ENCODE results near the gene C3orf20. TPM values are rescaled to one million over a fixed set of nuclear protein-coding genes. Genes with fewer than 3 reads are reported as not detected.
A peak's percentile ranks its signal among the peaks of the same experiment; 100 is the strongest.

Gene C3orf20
- total RNA-seq, 2 experiments from 2014 or later: 0.12 to 0.17 TPM

DNA sequence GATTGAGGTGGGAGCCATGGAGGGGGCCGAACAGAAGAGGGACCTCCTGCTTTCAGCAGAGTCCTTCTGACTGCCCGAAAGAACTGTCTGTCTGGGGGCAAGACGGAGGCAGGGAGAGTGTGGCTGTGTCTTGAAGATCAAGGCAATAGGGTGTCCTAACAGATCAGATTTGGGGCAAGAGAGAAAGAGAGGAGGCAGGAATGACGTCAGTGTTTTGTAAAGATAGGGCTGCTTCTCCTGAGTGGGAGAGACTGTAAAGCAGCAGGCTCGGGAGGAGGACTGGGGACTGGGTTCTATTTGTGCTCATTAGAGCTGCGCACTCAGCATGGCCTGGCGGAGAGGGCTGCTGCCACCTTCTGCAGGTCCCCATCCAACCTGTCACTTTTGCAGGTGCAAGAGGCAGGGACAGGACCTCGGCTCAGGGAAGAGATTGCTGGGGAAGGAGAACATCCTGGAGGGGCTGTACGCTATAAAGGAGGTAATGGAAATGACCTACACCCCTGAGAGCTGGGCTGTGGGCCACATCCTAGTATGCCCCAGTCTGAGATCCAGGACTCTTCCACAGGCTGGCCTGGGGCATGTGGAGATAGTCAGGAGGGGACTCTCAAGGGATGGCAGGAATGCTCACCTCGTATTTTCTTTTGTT is 114.8 kb downstream of the C3orf20 start:
- CTCF ChIA-PET: interaction anchor here (0.6 to 1.2 kb wide), 5 partner anchors 34 to 134 kb away, joined by 3 to 4 read pairs (median 3); no protein-coding TSS in a partner anchor
- H3K27me3 Mint-ChIP-seq (ENCODE audit: low read depth): peaks cover 9% of the 10 kb centered on the region
- DNase-seq: no peak

DNA sequence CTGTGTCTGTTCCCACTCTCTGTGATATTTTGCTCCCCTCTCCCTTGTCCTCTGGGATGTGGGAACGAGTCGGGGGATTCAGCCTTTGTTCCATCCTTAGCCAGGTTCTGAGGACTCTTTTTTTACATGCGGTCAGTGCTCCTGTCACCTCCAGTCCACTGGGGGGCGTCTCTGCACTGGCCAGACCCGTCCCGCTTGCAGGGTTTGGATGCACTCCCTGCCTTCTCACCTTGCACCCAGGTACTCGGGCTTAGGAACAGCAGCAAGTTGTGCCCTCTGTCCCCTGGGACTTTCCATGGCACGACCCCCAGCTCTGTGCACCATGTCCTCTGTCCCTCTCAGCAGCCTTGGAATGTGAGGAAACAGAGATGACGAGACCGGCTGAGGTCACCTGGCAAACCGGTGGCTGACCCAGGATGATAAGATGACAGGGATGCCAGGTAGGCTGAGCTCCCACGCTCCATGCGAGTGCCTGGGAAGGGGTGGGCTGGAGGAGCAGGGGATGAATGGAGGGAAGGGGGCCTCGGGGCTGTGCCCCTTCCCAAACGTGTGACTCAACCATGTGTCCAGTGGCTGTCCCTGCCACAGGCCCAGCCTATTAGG is 116.5 kb downstream of the C3orf20 start:
- CTCF ChIA-PET: interaction anchor here (0.7 to 2.4 kb wide), 7 partner anchors 14 to 136 kb away, joined by 3 to 10 read pairs (median 5); no protein-coding TSS in a partner anchor
- Mint-ChIP-seq H3K4me1 (ENCODE audit: low read depth) (no peaks in the 10 kb centered on the region), H3K4me3 (no peak overlapping the region), H3K36me3 (ENCODE audit: low read depth) (no peaks in the 10 kb centered on the region), H3K27ac (no peak overlapping the region), H3K27me3 (ENCODE audit: low read depth) (peaks cover 9% of the 10 kb centered on the region), H3K9me3 (no peaks in the 10 kb centered on the region)
- intact Hi-C loops (cut with micrococcal nuclease): loop anchor here (1.0 kb wide), 2 partner anchors 125 to 130 kb away; no protein-coding TSS in a partner anchor
- DNase-seq: peak; percentile 79

More for the DNA sequence above, 114.8 kb downstream of the C3orf20 start:
- intact Hi-C loops (cut with micrococcal nuclease): no loop called here
- H3K9me3 Mint-ChIP-seq: no peaks in the 10 kb centered on the region
- H3K27ac Mint-ChIP-seq: no peak overlapping the region
- H3K4me3 Mint-ChIP-seq: no peak overlapping the region
- no peaks in the 10 kb centered on the region for H3K4me1 Mint-ChIP-seq (ENCODE audit: low read depth)
- no peaks in the 10 kb centered on the region for H3K36me3 Mint-ChIP-seq (ENCODE audit: low read depth)

- CTCF ChIA-PET: interaction anchor here (1.1 to 2.4 kb wide), 2 partner anchors 128 to 316 kb away, joined by 3 to 10 read pairs; no protein-coding TSS in a partner anchor
- intact Hi-C loops (cut with micrococcal nuclease): no loop called here
- DNase-seq: no peak
- H3K4me3 Mint-ChIP-seq: no peak overlapping the region
- peaks cover 9% of the 10 kb centered on the region for H3K27me3 Mint-ChIP-seq (ENCODE audit: low read depth)
- no peaks in the 10 kb centered on the region for H3K36me3 Mint-ChIP-seq (ENCODE audit: low read depth)
- H3K4me1 Mint-ChIP-seq (ENCODE audit: low read depth): no peaks in the 10 kb centered on the region
- H3K27ac Mint-ChIP-seq: no peak overlapping the region
- H3K9me3 Mint-ChIP-seq: no peaks in the 10 kb centered on the region
Observed at GRCh38 chr3:14792691-14793121, 117.8 kb downstream of the C3orf20 start.

DNA sequence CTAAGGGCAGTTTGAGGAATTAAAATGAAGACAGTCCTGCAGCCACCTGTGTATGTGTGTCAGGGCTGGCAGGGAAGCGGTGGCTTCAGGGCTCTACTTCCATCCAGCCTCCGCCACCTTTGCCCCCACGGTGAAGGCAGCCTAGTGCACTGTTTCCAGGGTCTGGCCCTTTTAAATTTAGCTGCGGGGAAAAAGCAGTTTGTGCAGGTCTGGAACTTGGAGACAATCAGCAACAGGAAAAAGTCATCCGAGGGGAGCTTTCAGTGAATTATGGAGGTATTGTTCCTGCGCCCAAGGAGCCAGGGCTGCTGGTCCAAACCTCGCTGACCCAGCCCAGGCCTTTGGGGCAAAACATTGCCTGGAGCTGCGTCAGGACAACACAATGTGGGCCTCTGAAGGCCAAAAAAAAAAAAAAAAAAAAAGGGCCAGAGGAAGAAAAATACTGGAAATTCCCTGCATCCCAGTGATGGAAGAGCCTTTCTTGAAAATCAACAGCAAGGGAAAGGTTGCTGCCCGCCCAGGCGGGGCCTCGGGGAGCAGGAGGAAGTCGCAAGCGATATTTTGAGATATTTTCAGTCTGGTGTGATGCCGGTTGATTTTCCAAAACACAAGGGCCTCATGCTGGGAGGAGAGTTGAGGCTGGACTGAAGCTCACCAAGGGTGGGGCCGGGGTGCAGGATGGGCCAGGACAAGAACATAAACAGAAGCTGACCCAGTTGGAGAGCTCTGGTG is 118.4 kb downstream of the C3orf20 start:
- H3K27ac Mint-ChIP-seq: no peak overlapping the region
- intact Hi-C loops (cut with micrococcal nuclease): no loop called here
- CTCF ChIA-PET: interaction anchor here (1.1 to 2.4 kb wide), 2 partner anchors 128 to 315 kb away, joined by 3 to 10 read pairs; no protein-coding TSS in a partner anchor
- H3K4me3 Mint-ChIP-seq: no peak overlapping the region
- H3K4me1 Mint-ChIP-seq (ENCODE audit: low read depth): no peaks in the 10 kb centered on the region
- DNase-seq: no peak
- H3K9me3 Mint-ChIP-seq: no peaks in the 10 kb centered on the region
- peaks cover 9% of the 10 kb centered on the region for H3K27me3 Mint-ChIP-seq (ENCODE audit: low read depth)
- no peaks in the 10 kb centered on the region for H3K36me3 Mint-ChIP-seq (ENCODE audit: low read depth)

DNA sequence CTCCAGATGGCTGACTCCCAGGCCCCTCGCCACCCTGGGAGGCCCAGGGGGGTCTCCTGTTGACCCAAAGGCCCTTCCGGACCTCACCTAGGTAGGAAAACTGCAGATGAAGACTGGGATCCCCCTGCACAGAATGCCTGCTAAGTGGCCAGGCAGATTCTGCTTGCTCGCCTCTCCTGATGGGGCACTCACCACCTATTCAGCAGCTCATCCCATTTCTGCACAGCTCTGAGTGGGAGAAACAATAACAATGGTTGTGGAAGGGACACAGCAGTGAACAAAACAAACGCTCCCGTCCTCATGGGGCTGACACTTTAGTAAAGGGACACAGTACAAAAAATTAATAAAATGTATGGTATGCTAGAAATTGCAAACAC is 118.9 kb downstream of the C3orf20 start:
- intact Hi-C loops (cut with micrococcal nuclease): no loop called here
- no peak overlapping the region for H3K4me3 Mint-ChIP-seq
- no peak for DNase-seq
- peaks cover 9% of the 10 kb centered on the region for H3K27me3 Mint-ChIP-seq (ENCODE audit: low read depth)
- H3K9me3 Mint-ChIP-seq: no peaks in the 10 kb centered on the region
- CTCF ChIA-PET: interaction anchor here (2.4 kb wide), 1 partner anchor 127 kb away, joined by 10 read pairs; no protein-coding TSS in a partner anchor
- H3K27ac Mint-ChIP-seq: no peak overlapping the region
- no peaks in the 10 kb centered on the region for H3K36me3 Mint-ChIP-seq (ENCODE audit: low read depth)
- no peaks in the 10 kb centered on the region for H3K4me1 Mint-ChIP-seq (ENCODE audit: low read depth)

DNA sequence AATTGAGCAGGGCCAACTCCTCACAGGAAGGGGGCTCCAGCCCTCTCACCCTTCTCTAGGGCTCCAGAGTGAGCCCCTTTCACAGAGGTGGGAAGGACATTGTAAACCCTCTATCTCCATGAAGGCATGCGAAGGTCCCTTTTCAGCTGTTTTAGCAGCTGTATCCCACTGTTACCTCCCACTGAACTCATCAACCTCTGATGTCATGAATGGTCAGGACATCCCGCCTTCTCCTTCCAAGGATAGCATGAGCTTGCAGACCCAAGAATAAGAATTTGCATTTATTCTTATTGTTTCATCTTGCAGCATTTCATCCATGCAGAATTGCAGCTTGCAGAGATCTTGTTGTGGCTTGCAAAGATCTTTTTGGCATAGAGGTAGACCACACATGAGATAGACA is 119.5 kb downstream of the C3orf20 start:
- H3K27ac Mint-ChIP-seq: no peak overlapping the region
- no peaks in the 10 kb centered on the region for H3K36me3 Mint-ChIP-seq (ENCODE audit: low read depth)
- H3K4me1 Mint-ChIP-seq (ENCODE audit: low read depth): no peaks in the 10 kb centered on the region
- no peaks in the 10 kb centered on the region for H3K9me3 Mint-ChIP-seq
- no peak overlapping the region for H3K4me3 Mint-ChIP-seq
- CTCF ChIA-PET: no interaction called here
- intact Hi-C loops (cut with micrococcal nuclease): no loop called here
- DNase-seq: no peak
- H3K27me3 Mint-ChIP-seq (ENCODE audit: low read depth): peaks cover 9% of the 10 kb centered on the region

DNA sequence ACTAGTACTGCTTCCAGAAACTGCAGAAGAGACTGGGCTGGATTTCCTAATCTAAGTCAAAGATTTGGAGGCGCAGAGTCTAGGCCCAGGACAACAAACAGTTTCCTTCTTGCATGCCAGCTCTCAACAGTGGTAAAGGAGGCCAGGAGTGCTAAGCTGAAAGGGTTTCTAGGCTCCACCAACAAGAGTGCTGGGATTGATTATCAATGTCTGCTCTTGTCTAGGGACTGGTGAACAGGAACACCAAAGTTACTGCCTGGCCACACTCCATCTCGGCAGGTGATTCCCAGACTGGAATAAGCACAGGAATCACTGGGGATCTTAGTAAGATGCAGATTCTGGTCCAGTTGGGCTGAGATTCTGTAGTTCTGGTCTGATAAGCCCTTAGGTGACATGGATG is 121.1 kb downstream of the C3orf20 start:
- DNase-seq: no peak
- H3K9me3 Mint-ChIP-seq: no peaks in the 10 kb centered on the region
- intact Hi-C loops (cut with micrococcal nuclease): no loop called here
- H3K27ac Mint-ChIP-seq: no peak overlapping the region
- H3K36me3 Mint-ChIP-seq (ENCODE audit: low read depth): no peaks in the 10 kb centered on the region
- peaks cover 6% of the 10 kb centered on the region for H3K27me3 Mint-ChIP-seq (ENCODE audit: low read depth)
- CTCF ChIA-PET: interaction anchor here (1.1 to 2.4 kb wide), 2 partner anchors 125 to 127 kb away, joined by 3 to 7 read pairs; no protein-coding TSS in a partner anchor
- H3K4me1 Mint-ChIP-seq (ENCODE audit: low read depth): no peaks in the 10 kb centered on the region
- H3K4me3 Mint-ChIP-seq: no peak overlapping the region

GRCh38 chr3:14796403-14797077 is 121.6 kb downstream of the C3orf20 start:
- Mint-ChIP-seq H3K4me3 (no peak overlapping the region), H3K27ac (no peak overlapping the region), H3K9me3 (no peaks in the 10 kb centered on the region), H3K36me3 (ENCODE audit: low read depth) (no peaks in the 10 kb centered on the region), H3K27me3 (ENCODE audit: low read depth) (peaks cover under 1% of the 10 kb centered on the region), H3K4me1 (ENCODE audit: low read depth) (no peaks in the 10 kb centered on the region)
- CTCF ChIA-PET: interaction anchor here (2.4 kb wide), 1 partner anchor 124 kb away, joined by 7 read pairs; no protein-coding TSS in a partner anchor
- intact Hi-C loops (cut with micrococcal nuclease): no loop called here
- DNase-seq: no peak

DNA sequence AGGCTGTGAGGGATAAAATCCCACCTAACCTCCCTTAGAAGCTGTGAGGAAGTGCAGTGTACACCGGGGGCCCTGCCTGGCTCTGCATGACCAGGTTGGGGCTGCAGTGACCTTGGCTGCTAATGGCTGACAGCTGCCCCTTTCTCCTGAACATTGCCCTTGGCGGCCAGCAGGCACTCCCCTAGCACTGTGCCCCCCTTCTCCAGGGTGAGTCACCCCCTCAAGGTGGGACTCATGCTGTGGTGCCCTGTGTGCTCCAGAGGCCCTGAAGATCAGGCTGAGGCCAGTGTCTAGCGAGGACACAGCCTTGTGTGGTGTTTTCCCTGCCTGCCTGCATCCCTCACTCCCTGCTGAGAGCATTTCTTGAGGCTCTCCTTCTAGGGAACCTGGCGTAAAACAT is 122.8 kb downstream of the C3orf20 start:
- CTCF ChIA-PET: no interaction called here
- Mint-ChIP-seq H3K9me3 (no peaks in the 10 kb centered on the region), H3K4me3 (no peak overlapping the region), H3K27me3 (ENCODE audit: low read depth) (no peaks in the 10 kb centered on the region), H3K4me1 (ENCODE audit: low read depth) (no peaks in the 10 kb centered on the region), H3K36me3 (ENCODE audit: low read depth) (no peaks in the 10 kb centered on the region), H3K27ac (no peak overlapping the region)
- no peak for DNase-seq
- intact Hi-C loops (cut with micrococcal nuclease): no loop called here

- intact Hi-C loops (cut with micrococcal nuclease): no loop called here
- Mint-ChIP-seq H3K27ac (no peak overlapping the region), H3K36me3 (ENCODE audit: low read depth) (no peaks in the 10 kb centered on the region), H3K4me1 (ENCODE audit: low read depth) (no peaks in the 10 kb centered on the region), H3K9me3 (no peaks in the 10 kb centered on the region), H3K27me3 (ENCODE audit: low read depth) (no peaks in the 10 kb centered on the region), H3K4me3 (no peak overlapping the region)
- no peak for DNase-seq
- CTCF ChIA-PET: no interaction called here
Observed at GRCh38 chr3:14798231-14798630, 123.3 kb downstream of the C3orf20 start.

- Mint-ChIP-seq H3K9me3 (no peaks in the 10 kb centered on the region), H3K4me1 (ENCODE audit: low read depth) (peaks cover 4% of the 10 kb centered on the region), H3K36me3 (ENCODE audit: low read depth) (no peaks in the 10 kb centered on the region), H3K27me3 (ENCODE audit: low read depth) (no peaks in the 10 kb centered on the region), H3K27ac (no peak overlapping the region), H3K4me3 (no peak overlapping the region)
- CTCF ChIA-PET: interaction anchor here (1.0 kb wide), 1 partner anchor 122 kb away, joined by 3 read pairs; no protein-coding TSS in a partner anchor
- DNase-seq: no peak
- intact Hi-C loops (cut with micrococcal nuclease): no loop called here
Observed at GRCh38 chr3:14799146-14799545, 124.2 kb downstream of the C3orf20 start.

DNA sequence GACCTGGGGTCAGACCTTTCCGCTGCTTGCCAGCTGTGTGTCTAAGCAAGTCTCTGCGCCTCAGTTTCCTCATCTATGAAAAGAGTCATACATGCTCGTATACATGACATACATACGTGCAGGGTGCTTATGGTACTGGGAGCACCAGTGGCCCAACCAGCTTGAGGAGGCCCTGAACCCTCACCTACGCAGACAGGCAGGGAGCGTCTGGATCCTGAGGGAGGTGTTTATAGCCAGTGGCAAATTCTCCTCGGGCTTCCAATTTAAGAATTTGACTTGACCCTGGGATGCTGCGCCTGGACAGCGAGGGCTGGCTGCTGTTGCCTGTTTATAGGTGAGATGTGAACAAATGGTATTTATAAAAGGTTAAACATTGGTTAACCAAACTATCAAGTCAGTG is 126.1 kb downstream of the C3orf20 start:
- intact Hi-C loops (cut with micrococcal nuclease): no loop called here
- peaks cover 8% of the 10 kb centered on the region for H3K4me1 Mint-ChIP-seq (ENCODE audit: low read depth)
- H3K9me3 Mint-ChIP-seq: no peaks in the 10 kb centered on the region
- H3K27ac Mint-ChIP-seq: no peak overlapping the region
- CTCF ChIA-PET: interaction anchor here (0.5 kb wide), 1 partner anchor 18 kb away, joined by 3 read pairs; no protein-coding TSS in a partner anchor
- no peaks in the 10 kb centered on the region for H3K36me3 Mint-ChIP-seq (ENCODE audit: low read depth)
- DNase-seq: no peak
- no peaks in the 10 kb centered on the region for H3K27me3 Mint-ChIP-seq (ENCODE audit: low read depth)
- H3K4me3 Mint-ChIP-seq: no peak overlapping the region

Measured in activated naive CD4-positive, alpha-beta T cell treated with anti-CD3 and anti-CD28 coated beads for 36 hours (primary cell).